ENCODE data around the gene FKBP14.
"Not testable (repeated sequence)": the region's sequence is repeated elsewhere in the genome, so short reads cannot be mapped to it uniquely, and the experiment has no call there.

Gene FKBP14

GRCh38 chr7:29989257-29989995, 37.1 kb downstream of the FKBP14 start, which contains the start of gene SCRN1:
Gene SCRN1 (minus strand): TSS chr7:29989801. CDS start chr7:29969067, 20,734 bp downstream.
- DNase-seq, result peak; percentile 27

- DNase-seq, result peak; percentile 44
Observed at GRCh38 chr7:29988424-29989256, 37.9 kb downstream of the FKBP14 start.

DNA sequence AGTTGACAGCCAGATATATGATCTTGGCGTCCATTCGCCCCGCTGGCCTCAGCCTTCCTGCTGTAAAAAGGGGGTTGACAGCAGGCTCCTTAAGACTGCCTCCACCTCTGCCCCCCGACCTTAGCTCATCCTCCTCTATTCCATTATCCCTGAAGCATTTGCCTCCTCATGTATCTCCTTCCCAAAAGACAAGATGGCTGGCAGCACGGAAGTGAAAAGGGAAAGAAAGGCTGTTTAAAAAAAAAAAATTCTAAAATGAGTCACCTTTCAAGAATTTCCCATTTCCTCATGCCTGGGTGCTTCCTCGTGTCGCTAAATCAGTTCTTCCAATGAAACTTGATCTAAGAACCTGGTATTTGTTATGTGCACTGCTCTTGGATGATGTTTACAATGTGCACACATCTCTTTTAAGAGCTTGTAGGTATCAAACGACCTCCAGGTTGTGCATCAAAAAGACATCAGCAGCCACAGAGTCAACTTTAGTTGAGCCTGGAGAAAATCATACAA, 38.6 kb downstream of the FKBP14 start:
- peak; percentile 92 for DNase-seq

GRCh38 chr7:29987083-29987482, 39.4 kb downstream of the FKBP14 start:
- peak; percentile 70 for DNase-seq

GRCh38 chr7:29980151-29980550, 46.4 kb downstream of the FKBP14 start:
- no peak for DNase-seq

GRCh38 chr7:29977886-29978651, 48.4 kb downstream of the FKBP14 start:
- no peak for DNase-seq

GRCh38 chr7:29976673-29977415, 49.7 kb downstream of the FKBP14 start:
- no peak for DNase-seq

GRCh38 chr7:29976266-29976665, 50.2 kb downstream of the FKBP14 start:
- no peak for DNase-seq

GRCh38 chr7:29975561-29975960, 50.9 kb downstream of the FKBP14 start:
- DNase-seq, result no peak

DNA sequence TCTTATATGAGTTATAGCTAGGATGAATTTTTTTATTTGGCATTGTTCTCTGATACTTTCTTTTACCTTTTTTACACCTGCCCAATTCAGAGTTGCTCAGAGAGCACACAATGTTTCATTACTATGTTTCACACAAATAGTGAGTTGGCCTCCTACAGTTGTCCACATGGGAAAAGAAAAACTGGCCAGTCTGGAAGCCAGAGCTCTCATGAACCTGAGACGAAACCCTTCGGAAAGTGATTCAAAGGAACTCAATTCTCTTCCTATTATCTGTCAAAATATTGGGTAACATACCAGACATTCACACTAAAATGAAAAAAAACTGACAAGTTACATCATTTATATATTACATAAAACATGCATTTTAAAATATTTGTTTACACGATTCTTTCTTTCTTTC, 52.2 kb downstream of the FKBP14 start:
- no peak for DNase-seq

GRCh38 chr7:29972315-29972669, 54.2 kb downstream of the FKBP14 start:
- DNase-seq, result no peak

GRCh38 chr7:29971566-29972314, 54.8 kb downstream of the FKBP14 start:
- DNase-seq, result no peak

- peak; percentile 15 for DNase-seq
Observed at GRCh38 chr7:29970158-29970557, 56.3 kb downstream of the FKBP14 start.

DNA sequence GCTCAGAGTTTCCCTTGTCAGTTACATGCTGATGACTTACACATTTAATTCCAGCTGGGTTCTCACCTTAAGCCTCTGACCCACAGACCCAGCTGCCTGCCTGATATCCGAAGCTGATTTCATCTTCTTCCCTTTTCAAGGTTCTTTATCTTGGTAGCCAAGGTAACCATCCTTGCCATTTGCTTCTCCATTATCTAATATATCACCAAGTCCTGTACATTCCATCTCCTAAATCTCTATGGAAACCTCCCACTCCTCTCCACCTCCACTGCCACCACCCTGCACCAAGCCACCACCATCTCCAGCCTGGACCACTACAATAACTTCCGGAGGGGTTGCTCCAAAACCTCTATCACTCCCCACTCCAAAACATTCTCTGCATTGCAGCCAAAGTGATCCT, 56.8 kb downstream of the FKBP14 start:
- no peak for DNase-seq

GRCh38 chr7:29968683-29969395, 57.7 kb downstream of the FKBP14 start:
- DNase-seq, result peak; percentile 81

DNA sequence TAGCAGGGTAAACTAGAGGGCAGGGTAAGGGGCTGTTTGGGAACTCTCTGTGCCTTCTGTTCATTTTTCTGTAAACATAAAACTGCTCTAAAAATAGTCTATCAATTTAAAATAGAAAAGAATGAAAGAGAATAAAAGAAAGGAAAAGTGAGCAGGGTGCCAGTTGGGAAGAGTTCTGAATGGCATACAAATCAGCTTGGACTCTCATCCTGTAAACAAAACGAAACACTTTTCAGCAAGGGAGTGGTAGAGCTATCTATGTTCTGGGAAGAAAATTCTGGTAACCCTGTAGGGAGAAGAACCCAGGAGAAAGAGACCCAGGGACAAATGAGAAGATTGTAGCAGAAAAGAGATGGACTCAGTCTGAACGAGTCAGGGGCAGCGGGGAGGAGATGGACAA, 61.5 kb downstream of the FKBP14 start:
- DNase-seq, result no peak

DNA sequence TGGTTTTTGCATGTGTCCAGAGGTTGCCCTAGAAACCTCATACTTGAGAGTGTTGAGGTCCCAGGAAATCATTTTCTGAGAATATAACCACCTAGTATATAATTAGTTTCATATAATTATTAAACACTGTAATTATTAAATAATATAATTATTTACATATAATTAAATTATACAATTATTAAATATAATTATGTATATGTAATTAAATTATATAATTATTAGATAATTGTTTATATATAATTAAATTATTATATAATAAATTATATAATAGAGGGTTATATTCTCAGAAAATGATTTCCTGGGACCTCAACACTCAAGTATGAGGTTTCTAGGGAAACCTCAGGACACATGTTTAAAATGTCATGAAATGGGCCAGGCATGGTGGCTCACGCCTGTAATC, 64.5 kb downstream of the FKBP14 start:
- no peak for DNase-seq

DNA sequence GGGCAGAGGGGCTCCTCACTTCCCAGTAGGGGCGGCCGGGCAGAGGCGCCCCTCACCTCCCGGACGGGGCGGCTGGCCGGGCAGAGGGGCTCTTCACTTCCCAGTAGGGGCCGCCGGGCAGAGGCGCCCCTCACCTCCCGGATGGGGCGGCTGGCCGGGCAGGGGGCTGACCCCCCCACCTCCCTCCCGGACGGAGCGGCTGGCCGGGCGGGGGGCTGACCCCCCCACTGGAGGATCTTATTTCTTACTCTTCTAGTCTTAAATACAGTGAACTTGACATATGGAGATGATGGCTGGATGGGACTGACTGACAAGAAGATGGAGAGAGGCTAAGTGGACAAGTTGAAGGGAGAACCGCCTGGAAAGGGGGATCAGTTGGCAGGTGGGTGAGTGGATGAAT, 64.9 kb downstream of the FKBP14 start:
- not testable (repeated sequence) for DNase-seq

Measured in HCEC 1CT (cell line).